WTC11 (cell line): ENCODE data around the gene ZNF432. TPM values are rescaled to one million over a fixed set of nuclear protein-coding genes. Genes with fewer than 3 reads are reported as not detected.
A peak's percentile ranks its signal among the peaks of the same experiment; 100 is the strongest.

Experiments
- ATAC-seq: fragments of 200-7000 bp; cut with Tn5 transposase; 2 replicates; pipeline ENCODE4 v1.10.0; 2021; ENCODE audit warnings: mild to moderate bottlenecking, moderate library complexity
- CTCF ChIA-PET: fragments of 300-600 bp; sonication (Branson Sonifier 250); formaldehyde crosslinking; loops from one replicate; lab custom pipeline; 2021; ENCODE audit warnings: antibody characterized with exemption; lab: Charles Lee
- POLR2A ChIA-PET: fragments of 350-600 bp; sonication (Branson Sonifier 250); formaldehyde crosslinking; loops from one replicate; lab custom pipeline; 2021; ENCODE audit warnings: antibody characterized with exemption; lab: Charles Lee
- DNase-seq: peaks from one replicate; pipeline ENCODE4 v3.0.0; 2021; ENCODE audit warnings: low spot score
- H3K27ac Mint-ChIP-seq: 2 replicates; pipeline ENCODE4 v1.8.0; 2021; ENCODE audit warnings: mixed read lengths
- H3K27me3 Mint-ChIP-seq: 2 replicates; pipeline ENCODE4 v1.8.0; 2021; ENCODE audit warnings: low read depth, mild to moderate bottlenecking, moderate library complexity, mixed read lengths
- H3K36me3 Mint-ChIP-seq: 2 replicates; pipeline ENCODE4 v1.8.0; 2021; ENCODE audit warnings: mixed read lengths
- H3K4me1 Mint-ChIP-seq: 2 replicates; pipeline ENCODE4 v1.8.0; 2022; ENCODE audit warnings: mixed read lengths
- H3K4me3 Mint-ChIP-seq: 2 replicates; pipeline ENCODE4 v1.8.0; 2021; ENCODE audit warnings: mild to moderate bottlenecking, moderate library complexity, mixed read lengths
- H3K9me3 Mint-ChIP-seq: 2 replicates; pipeline ENCODE4 v1.8.0; 2021; ENCODE audit warnings: mixed read lengths
- ATF1 ChIP-seq: sonication (generic); formaldehyde crosslinking; IDR thresholded peaks from 2 replicates; pipeline ENCODE4 v1.8.1; 2023; ENCODE audit warnings: mild to moderate bottlenecking, moderate library complexity, missing genetic modification reagents
- CREM ChIP-seq: sonication (generic); formaldehyde crosslinking; IDR thresholded peaks from 2 replicates; pipeline ENCODE4 v1.8.1; 2022; ENCODE audit warnings: mild to moderate bottlenecking, missing genetic modification reagents, moderate library complexity
- E2F5 ChIP-seq: sonication (generic); formaldehyde crosslinking; IDR thresholded peaks from 2 replicates; pipeline ENCODE4 v1.8.1; 2022; ENCODE audit warnings: mild to moderate bottlenecking, moderate library complexity, missing genetic modification reagents
- ERG ChIP-seq: fragments of 250-450 bp; sonication (Bioruptor Pico); IDR thresholded peaks from 2 replicates; pipeline ENCODE4 v1.8.0; 2021; ENCODE audit warnings: mild to moderate bottlenecking
- ESRRA ChIP-seq: sonication (generic); formaldehyde crosslinking; IDR thresholded peaks from 2 replicates; pipeline ENCODE4 v1.8.1; 2022; ENCODE audit warnings: mild to moderate bottlenecking, missing genetic modification reagents, borderline replicate concordance
- ETV6 ChIP-seq: sonication (generic); formaldehyde crosslinking; IDR thresholded peaks from 2 replicates; pipeline ENCODE4 v1.8.1; 2022; ENCODE audit warnings: mild to moderate bottlenecking, missing genetic modification reagents
- FOXK1 ChIP-seq: sonication (generic); formaldehyde crosslinking; IDR thresholded peaks from 2 replicates; pipeline ENCODE4 v1.8.0; 2022; ENCODE audit warnings: mild to moderate bottlenecking, moderate library complexity, missing genetic modification reagents
- FOXP4 ChIP-seq: sonication (generic); formaldehyde crosslinking; IDR thresholded peaks from 2 replicates; pipeline ENCODE4 v1.8.0; 2022; ENCODE audit warnings: mild to moderate bottlenecking, missing genetic modification reagents
- GABPB1 ChIP-seq: sonication (generic); formaldehyde crosslinking; IDR thresholded peaks from 2 replicates; pipeline ENCODE4 v1.8.1; 2023; ENCODE audit warnings: mild to moderate bottlenecking, missing genetic modification reagents
- HMGXB4 ChIP-seq: sonication (generic); formaldehyde crosslinking; IDR thresholded peaks from 2 replicates; pipeline ENCODE4 v1.8.1; 2023; ENCODE audit warnings: mild to moderate bottlenecking, moderate library complexity, missing genetic modification reagents
- IRF2 ChIP-seq: sonication (generic); formaldehyde crosslinking; IDR thresholded peaks from 2 replicates; pipeline ENCODE4 v1.8.0; 2022; ENCODE audit warnings: low read depth, missing genetic modification reagents, borderline replicate concordance
- JAZF1 ChIP-seq: fragments of 250-450 bp; sonication (Bioruptor Pico); IDR thresholded peaks from 2 replicates; pipeline ENCODE4 v1.9.0; 2021; ENCODE audit warnings: moderate library complexity, mild to moderate bottlenecking, inconsistent platforms
- MXD4 ChIP-seq: fragments of 250-450 bp; sonication (Bioruptor Pico); IDR thresholded peaks from 2 replicates; pipeline ENCODE4 v1.8.0; 2021; ENCODE audit warnings: mild to moderate bottlenecking, moderate library complexity, borderline replicate concordance
- NR2C2 ChIP-seq: sonication (generic); formaldehyde crosslinking; IDR thresholded peaks from 2 replicates; pipeline ENCODE4 v1.8.0; 2022; ENCODE audit warnings: mild to moderate bottlenecking, missing genetic modification reagents
- PRRX2 ChIP-seq: fragments of 250-450 bp; sonication (Bioruptor Pico); IDR thresholded peaks from 2 replicates; pipeline ENCODE4 v1.8.0; 2021; ENCODE audit warnings: mild to moderate bottlenecking
- SP1 ChIP-seq: sonication (generic); formaldehyde crosslinking; conservative IDR thresholded peaks from 2 replicates; pipeline ENCODE4 v1.8.1; 2022; ENCODE audit warnings: missing genetic modification reagents
- USF2 ChIP-seq: sonication (generic); formaldehyde crosslinking; IDR thresholded peaks from 2 replicates; pipeline ENCODE4 v1.8.1; 2023; ENCODE audit warnings: mild to moderate bottlenecking, missing genetic modification reagents, moderate library complexity
- ZBTB21 ChIP-seq: sonication (generic); formaldehyde crosslinking; IDR thresholded peaks from 2 replicates; pipeline ENCODE4 v1.8.1; 2023; ENCODE audit warnings: mild to moderate bottlenecking, missing genetic modification reagents, borderline replicate concordance
- ZNF138 ChIP-seq: sonication (generic); formaldehyde crosslinking; conservative IDR thresholded peaks from 2 replicates; pipeline ENCODE4 v1.8.1; 2022; ENCODE audit warnings: mild to moderate bottlenecking, moderate library complexity, missing genetic modification reagents
- ZNF232 ChIP-seq: sonication (generic); formaldehyde crosslinking; IDR thresholded peaks from 2 replicates; pipeline ENCODE4 v1.8.0; 2022; ENCODE audit warnings: mild to moderate bottlenecking, missing genetic modification reagents
- ZNF263 ChIP-seq: sonication (generic); formaldehyde crosslinking; IDR thresholded peaks from 2 replicates; pipeline ENCODE4 v1.8.1; 2022; ENCODE audit warnings: low read depth, mild to moderate bottlenecking, moderate library complexity, missing genetic modification reagents
- ZNF281 ChIP-seq: sonication (generic); formaldehyde crosslinking; IDR thresholded peaks from 2 replicates; pipeline ENCODE4 v1.8.0; 2023; ENCODE audit warnings: mild to moderate bottlenecking, missing genetic modification reagents
- ZNF512 ChIP-seq: sonication (generic); formaldehyde crosslinking; IDR thresholded peaks from 2 replicates; pipeline ENCODE4 v1.8.1; 2022; ENCODE audit warnings: missing genetic modification reagents, borderline replicate concordance
- total RNA-seq: library from RNA; stranded (reverse); gene quantifications from 3 replicates; pipeline ENCODE4 v1.2.3, GENCODE V29; 2021

Gene ZNF432
- total RNA-seq, 1 experiment from 2014 or later = 8.9 TPM

- peaks cover 6% of the 10 kb centered on the region; the same call in 1 of the 2 replicates for H3K27me3 Mint-ChIP-seq
- H3K36me3 Mint-ChIP-seq = peaks cover 77% of the 10 kb centered on the region
- H3K27ac Mint-ChIP-seq = no peak overlapping the region
- ChIA-PET CTCF (no interaction called here), POLR2A (no interaction called here)
- DNase-seq (no peak), ATAC-seq (no peak)
- H3K4me3 Mint-ChIP-seq = no peak overlapping the region
- no peaks in the 10 kb centered on the region for H3K4me1 Mint-ChIP-seq
- peaks cover 81% of the 10 kb centered on the region for H3K9me3 Mint-ChIP-seq
- TF ChIP-seq PRRX2 (CRISPR knock-in tag) (no peak), ZBTB21 (CRISPR knock-in tag) (no peak), ZNF512 (CRISPR knock-in tag) (no peak), ATF1 (CRISPR knock-in tag) (no peak), NR2C2 (CRISPR knock-in tag) (no peak), CREM (no peak), IRF2 (no peak), ERG (CRISPR knock-in tag) (no peak), ZNF138 (CRISPR knock-in tag) (no peak), USF2 (no peak), ZNF232 (CRISPR knock-in tag) (no peak)
These were observed 55.2 kb downstream of the ZNF432 start for GRCh38 chr19:51993422-51993821.

- DNase-seq (peak; percentile 84), ATAC-seq (peak; percentile 95)
- Mint-ChIP-seq H3K9me3 (peaks cover 35% of the 10 kb centered on the region), H3K4me1 (peaks cover 8% of the 10 kb centered on the region), H3K27ac (peak within 1 kb of the TSS; percentile 79), H3K27me3 (no peaks in the 10 kb centered on the region; the same call in 1 of the 2 replicates), H3K36me3 (peaks cover 23% of the 10 kb centered on the region), H3K4me3 (peak within 1 kb of the TSS; percentile 96)
- ChIA-PET CTCF (no interaction called here), POLR2A (no interaction called here)
- no peak for TF ChIP-seq JAZF1
- peak; percentile 65; the same call in 1 of the 2 replicates for TF ChIP-seq ETV6
- no peak for TF ChIP-seq E2F5 (CRISPR knock-in tag)
- 0 out of 2 replicates have a peak, but pooled peaks have one; percentile 29 for TF ChIP-seq HMGXB4 (CRISPR knock-in tag)
- no peak for TF ChIP-seq MXD4 (CRISPR knock-in tag)
- TF ChIP-seq FOXP4 (CRISPR knock-in tag) = no peak
- peak; percentile 60; the same call in 1 of the 2 replicates for TF ChIP-seq GABPB1
- TF ChIP-seq ESRRA = no peak
- TF ChIP-seq ZNF263 (CRISPR knock-in tag) = no peak
- no peak for TF ChIP-seq ZNF281 (CRISPR knock-in tag)
- peak; percentile 98 for TF ChIP-seq FOXK1 (CRISPR knock-in tag)
- TF ChIP-seq SP1 (CRISPR knock-in tag) = peak; percentile 49; the same call in 1 of the 2 replicates
These were observed 62.0 kb downstream of the ZNF432 start, which contains the start of gene ZNF350 for GRCh38 chr19:51986309-51987291. Gene ZNF350 (minus strand): TSS chr19:51986840. CDS start chr19:51974360, 12,480 bp downstream.
